Right kidney (tissue), 1 donor: Measurements from ENCODE around the gene NRXN3.

Experiments
- DNase-seq: peaks from one replicate; pipeline ENCODE4 v3.0.0-alpha.2; 2016

NRXN3 gene

GRCh38 chr14:79379266-79379665 is 1209.1 kb downstream of the NRXN3 start:
- DNase-seq = no peak

- no peak for DNase-seq
Measured at GRCh38 chr14:79383031-79383430, 1212.9 kb downstream of the NRXN3 start.

- DNase-seq = no peak
Measured at GRCh38 chr14:79383475-79383874, 1213.3 kb downstream of the NRXN3 start.

- DNase-seq = no peak
Measured at GRCh38 chr14:79395061-79395460, 1224.9 kb downstream of the NRXN3 start.

GRCh38 chr14:79404874-79405511 is 1234.8 kb downstream of the NRXN3 start:
- peak; percentile 14 for DNase-seq

GRCh38 chr14:79405512-79405910 is 1235.3 kb downstream of the NRXN3 start:
- DNase-seq = no peak

GRCh38 chr14:79407572-79407971 is 1237.4 kb downstream of the NRXN3 start:
- DNase-seq = no peak

- DNase-seq = no peak
Measured at GRCh38 chr14:79408696-79409095, 1238.5 kb downstream of the NRXN3 start.

DNA sequence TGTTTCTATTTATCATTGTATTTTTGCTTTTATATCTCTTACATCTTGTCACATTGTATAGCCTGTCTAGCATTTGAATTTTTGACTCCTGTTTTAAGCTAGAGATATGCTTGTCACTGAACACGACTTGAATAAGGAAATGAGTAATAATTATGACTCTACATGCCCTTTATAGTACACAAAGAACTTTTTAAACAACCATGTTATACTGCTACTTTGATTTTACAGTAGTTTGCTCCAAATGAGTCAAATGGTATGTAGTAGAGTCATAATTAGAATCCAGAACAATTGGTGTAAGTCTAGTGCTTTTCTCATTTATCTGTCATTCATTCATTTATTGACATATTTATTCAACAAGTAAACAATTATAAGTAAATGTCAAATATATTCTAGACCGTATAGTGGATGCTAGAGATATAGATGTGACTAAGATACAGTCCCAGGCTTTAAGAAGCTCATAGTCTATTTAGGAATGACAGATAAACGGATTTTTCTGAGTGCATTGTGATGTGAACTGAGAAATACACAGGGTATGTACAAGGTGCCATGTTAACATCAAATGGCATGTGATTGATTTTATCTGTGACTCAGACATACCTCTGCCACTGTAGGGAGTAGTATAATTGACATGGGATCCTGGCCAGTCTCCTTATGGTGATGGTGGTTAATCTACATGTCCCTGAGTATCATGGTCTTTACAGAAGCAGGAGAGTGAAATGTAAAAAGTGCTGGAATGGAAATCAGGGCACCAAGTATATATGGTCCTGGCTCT is 1241.4 kb downstream of the NRXN3 start:
- DNase-seq = no peak

GRCh38 chr14:79412822-79413221 is 1242.6 kb downstream of the NRXN3 start:
- no peak for DNase-seq

GRCh38 chr14:79413734-79414428 is 1243.7 kb downstream of the NRXN3 start:
- DNase-seq = no peak

GRCh38 chr14:79415726-79416125 is 1245.6 kb downstream of the NRXN3 start:
- no peak for DNase-seq

GRCh38 chr14:79417961-79418360 is 1247.8 kb downstream of the NRXN3 start:
- no peak for DNase-seq

DNA sequence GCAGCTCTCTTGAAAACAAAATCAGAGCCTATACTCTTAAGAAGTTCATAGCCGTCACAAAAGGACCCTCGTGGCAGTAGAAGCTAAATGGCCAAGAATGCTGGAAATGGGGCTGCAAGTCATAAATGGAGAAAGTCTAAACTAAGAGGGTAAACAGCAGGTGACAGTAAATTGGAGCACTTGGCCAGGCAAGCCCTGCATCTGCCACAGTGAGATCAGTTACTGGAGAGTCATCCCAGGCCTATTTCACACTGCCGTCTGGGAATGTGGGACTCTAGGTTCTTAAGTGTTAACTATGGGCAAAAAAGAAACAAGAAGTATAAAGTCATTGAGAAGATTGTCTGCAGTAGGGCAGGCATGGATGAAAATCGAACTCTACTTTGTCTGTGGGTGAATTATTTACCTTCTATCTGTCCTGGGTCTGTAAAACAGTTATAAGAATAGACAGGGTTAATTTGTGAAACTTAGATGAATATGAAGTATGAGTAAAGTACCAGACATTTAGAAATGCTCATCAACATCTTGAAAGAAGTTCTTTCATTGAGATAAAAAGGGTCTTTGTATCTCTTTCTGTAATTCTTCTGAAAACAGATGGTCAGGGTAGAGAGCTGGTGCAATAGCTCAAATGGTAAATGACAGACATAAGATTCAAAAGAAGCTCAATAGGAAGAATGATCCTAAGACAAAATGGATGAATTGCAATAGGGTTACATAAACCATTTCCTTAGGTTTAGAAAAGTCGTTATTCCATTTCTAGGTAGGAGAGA is 1248.7 kb downstream of the NRXN3 start:
- no peak for DNase-seq

DNA sequence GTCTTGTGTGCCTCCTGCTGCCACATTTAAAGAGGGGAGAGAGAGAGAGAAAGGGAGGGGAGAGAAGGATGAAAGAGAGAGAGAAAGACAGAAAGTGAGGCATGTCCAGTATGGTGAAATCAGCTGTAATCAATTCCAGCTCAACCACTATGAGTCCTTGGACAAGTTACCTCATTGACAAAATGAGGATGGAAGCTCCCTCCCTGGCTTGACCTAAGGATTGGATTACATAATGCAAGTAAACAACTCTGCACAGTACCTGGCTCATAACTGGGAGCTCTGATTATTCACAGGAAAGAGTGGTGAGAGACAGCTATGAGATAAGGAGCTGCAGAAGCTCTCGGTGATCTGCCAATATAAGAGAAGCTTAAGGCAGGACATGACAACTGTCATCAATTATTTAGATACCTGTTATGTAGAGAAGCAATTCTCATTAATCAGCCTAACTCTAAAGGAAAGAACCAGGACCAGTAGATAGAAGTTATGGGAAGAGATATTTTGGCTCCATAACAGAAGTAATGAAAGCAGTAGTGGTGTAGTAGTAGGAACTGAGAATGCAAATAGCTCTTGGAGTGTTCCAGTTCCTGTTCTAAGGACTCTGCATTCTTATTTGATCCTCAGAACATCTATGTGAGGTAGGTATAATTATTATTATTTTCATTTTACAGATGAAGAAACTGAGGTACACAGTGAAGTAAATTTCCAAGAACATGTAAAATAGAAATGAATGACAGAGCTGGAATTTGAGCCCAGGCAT is 1249.6 kb downstream of the NRXN3 start:
- no peak for DNase-seq

GRCh38 chr14:79420725-79421124 is 1250.6 kb downstream of the NRXN3 start:
- no peak for DNase-seq

DNA sequence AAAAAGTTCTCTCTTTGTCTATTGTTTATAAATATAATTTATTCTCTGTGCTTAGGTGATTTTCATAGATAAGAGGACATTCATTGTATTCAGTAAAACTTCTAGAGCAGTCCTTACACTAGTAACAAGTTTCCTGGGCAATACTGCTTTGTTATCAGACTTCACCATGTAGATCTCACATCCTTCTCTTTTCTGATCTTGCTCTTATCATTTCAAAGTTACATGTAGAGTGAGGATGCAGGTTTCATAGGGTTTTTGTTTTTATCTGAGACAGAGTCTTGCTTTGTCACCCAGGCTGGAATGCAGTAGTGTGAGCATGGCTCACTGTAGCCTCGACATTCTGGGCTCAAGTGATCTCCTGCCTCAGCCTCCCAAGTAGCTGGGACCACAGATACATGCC is 1251.6 kb downstream of the NRXN3 start:
- DNase-seq = no peak

- no peak for DNase-seq
Measured at GRCh38 chr14:79424462-79424861, 1254.3 kb downstream of the NRXN3 start.

DNA sequence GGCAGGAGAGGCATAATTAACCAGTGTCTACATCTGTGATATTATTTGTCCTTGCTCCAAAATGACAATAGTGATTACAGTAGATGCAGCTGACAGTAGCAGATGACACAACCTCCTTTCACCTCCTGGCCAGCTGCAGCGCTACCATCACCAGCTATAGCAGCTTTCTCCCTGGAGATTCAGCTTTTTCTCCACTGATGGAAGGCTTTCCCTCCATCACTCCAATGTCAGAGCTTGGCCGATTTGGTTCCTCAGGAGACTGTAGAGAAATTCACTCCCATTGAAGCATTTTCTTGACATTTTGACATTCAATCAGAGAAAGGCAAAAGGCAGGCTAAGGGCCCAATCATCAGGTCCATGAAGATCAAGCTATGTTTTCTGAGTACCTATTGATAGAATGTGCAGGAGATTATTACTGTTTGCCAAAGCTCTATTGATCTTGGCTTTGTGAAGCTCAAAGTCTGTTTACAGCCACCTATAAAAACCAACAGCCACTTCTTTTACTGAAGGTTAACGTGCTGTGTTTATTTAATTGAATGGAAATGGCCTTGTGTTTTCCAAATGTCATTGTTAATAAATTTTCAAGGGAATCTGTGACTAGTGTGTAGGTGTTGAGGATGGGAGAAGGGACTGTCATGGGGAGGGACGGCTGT is 1256.1 kb downstream of the NRXN3 start:
- DNase-seq = no peak

DNA sequence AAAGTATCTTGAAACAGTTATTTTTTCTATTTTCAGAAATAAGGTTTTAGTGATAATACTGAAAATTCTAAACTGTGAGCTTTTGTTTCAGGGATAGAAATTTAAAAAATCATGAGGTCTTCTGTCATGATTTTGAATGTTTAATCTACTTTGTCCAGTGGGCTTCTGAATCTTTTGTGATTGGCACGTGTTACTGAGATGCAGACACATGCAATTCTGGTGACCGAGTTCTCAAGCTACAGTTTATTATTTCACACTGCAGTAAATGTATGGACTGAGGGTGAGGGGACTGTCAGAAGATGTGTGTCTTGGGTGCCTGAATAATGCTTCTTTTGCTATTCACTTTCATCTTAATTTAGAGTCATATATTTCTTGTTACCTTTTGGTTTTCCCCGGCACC is 1262.5 kb downstream of the NRXN3 start:
- DNase-seq = no peak

GRCh38 chr14:79436335-79436734 is 1266.2 kb downstream of the NRXN3 start:
- DNase-seq = no peak
